Brain microvascular endothelial cell (primary cell): ENCODE measurements around the gene TANK.
A peak's percentile ranks its signal among the peaks of the same experiment; 100 is the strongest.
"Not testable (repeated sequence)": the region's sequence is repeated elsewhere in the genome, so short reads cannot be mapped to it uniquely, and the experiment has no call there.

Source experiments
- DNase-seq: peaks from one replicate; pipeline ENCODE4 v3.0.0-alpha.2; 2020
- H3K27ac ChIP-seq: fragments of 250-450 bp; sonication (Bioruptor Pico); 2 replicates; pipeline ENCODE4 v1.5.1; 2020; ENCODE audit warnings: mild to moderate bottlenecking, moderate library complexity
- H3K27me3 ChIP-seq: fragments of 250-450 bp; sonication (Bioruptor Pico); replicated peaks from 2 replicates; pipeline ENCODE4 v1.5.1; 2020; ENCODE audit warnings: mild to moderate bottlenecking
- H3K36me3 ChIP-seq: fragments of 250-450 bp; sonication (Bioruptor Pico); replicated peaks from 2 replicates; pipeline ENCODE4 v1.5.1; 2020; ENCODE audit warnings: mild to moderate bottlenecking
- H3K4me3 ChIP-seq: 2 replicates; pipeline ENCODE4 v1.5.1; 2011; ENCODE audit warnings: low read depth, mild to moderate bottlenecking, control low read depth, low read length, moderate library complexity
- in situ Hi-C: cut with HindIII; loops from 2 replicates; pipeline ENCODE4 v1.10.0; 2017; ENCODE audit warnings: low sequenced_read_pairs, low pct_ligation_motif_present
- TF ChIP-seq, protein P1 (sequence below): IDR thresholded peaks from 2 replicates; pipeline ENCODE4 v1.5.1; 2011; ENCODE audit warnings: low read depth, mild to moderate bottlenecking, moderate library complexity, low read length, control low read depth, inconsistent platforms; ENCODE audit errors: missing control alignments

The TANK gene

DNA sequence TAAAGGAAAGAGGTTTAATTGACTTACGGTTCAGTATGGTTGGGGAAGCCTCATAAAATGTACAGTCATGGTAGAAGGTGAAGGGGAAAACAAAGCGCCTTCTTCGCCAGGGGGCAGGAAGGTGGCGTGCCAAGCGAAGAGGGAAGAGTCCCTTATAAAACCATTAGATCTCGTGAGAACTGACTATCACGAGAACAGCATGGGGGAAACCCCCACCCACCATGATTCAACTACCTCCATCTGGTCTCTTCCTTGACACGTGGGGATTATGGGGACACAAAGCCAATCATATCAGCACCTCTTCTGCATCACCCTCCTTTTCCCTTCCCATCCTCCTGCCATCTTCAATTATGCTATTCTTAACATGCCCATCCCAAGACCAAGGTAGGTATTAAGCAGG, 29.9 kb upstream of the TANK start:
- TF ChIP-seq, protein P1, sequence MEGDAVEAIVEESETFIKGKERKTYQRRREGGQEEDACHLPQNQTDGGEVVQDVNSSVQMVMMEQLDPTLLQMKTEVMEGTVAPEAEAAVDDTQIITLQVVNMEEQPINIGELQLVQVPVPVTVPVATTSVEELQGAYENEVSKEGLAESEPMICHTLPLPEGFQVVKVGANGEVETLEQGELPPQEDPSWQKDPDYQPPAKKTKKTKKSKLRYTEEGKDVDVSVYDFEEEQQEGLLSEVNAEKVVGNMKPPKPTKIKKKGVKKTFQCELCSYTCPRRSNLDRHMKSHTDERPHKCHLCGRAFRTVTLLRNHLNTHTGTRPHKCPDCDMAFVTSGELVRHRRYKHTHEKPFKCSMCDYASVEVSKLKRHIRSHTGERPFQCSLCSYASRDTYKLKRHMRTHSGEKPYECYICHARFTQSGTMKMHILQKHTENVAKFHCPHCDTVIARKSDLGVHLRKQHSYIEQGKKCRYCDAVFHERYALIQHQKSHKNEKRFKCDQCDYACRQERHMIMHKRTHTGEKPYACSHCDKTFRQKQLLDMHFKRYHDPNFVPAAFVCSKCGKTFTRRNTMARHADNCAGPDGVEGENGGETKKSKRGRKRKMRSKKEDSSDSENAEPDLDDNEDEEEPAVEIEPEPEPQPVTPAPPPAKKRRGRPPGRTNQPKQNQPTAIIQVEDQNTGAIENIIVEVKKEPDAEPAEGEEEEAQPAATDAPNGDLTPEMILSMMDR: no peak
- H3K27ac ChIP-seq: no peak overlapping the region
- DNase-seq: no peak
- in situ Hi-C loops: no loop called here
- no peaks in the 10 kb centered on the region for H3K27me3 ChIP-seq
- no peak overlapping the region for H3K4me3 ChIP-seq
- H3K36me3 ChIP-seq: no peaks in the 10 kb centered on the region

GRCh38 chr2:161131074-161131680, 29.1 kb upstream of the TANK start:
- no peaks in the 10 kb centered on the region for H3K36me3 ChIP-seq
- DNase-seq: no peak
- in situ Hi-C loops: no loop called here
- H3K27ac ChIP-seq: no peak overlapping the region
- no peaks in the 10 kb centered on the region for H3K27me3 ChIP-seq
- TF ChIP-seq, protein P1: no peak
- H3K4me3 ChIP-seq: no peak overlapping the region

- TF ChIP-seq, protein P1: no peak
- H3K27me3 ChIP-seq: no peaks in the 10 kb centered on the region
- no peak overlapping the region for H3K4me3 ChIP-seq
- in situ Hi-C loops: no loop called here
- no peaks in the 10 kb centered on the region for H3K36me3 ChIP-seq
- H3K27ac ChIP-seq: no peak overlapping the region
- no peak for DNase-seq
Observed at GRCh38 chr2:161131804-161132203, 28.4 kb upstream of the TANK start.

- H3K27ac ChIP-seq, H3K4me3 ChIP-seq, in situ Hi-C loops, H3K27me3 ChIP-seq, H3K36me3 ChIP-seq, DNase-seq: not testable (repeated sequence)
Observed at GRCh38 chr2:161132384-161132783, 27.8 kb upstream of the TANK start.

DNA sequence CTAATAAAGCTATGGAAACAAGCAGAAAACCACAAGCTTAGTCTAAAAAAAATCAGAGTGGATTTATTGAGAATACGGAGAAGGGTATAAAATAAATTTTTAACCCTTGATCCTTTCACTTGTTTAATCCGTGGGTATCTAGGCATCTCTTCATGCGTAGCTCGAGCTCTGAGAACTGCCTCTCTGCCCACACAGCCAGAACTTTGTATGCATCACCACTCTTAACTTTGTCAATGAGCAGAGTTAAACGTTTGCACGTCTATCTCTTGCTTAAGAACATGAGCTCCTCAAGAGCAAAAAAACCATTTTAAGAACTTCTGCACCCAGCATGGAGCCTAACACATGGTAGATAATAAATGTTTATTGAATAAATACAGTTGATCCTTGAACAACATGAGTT, 26.9 kb upstream of the TANK start:
- H3K27me3 ChIP-seq: no peaks in the 10 kb centered on the region
- TF ChIP-seq, protein P1: no peak
- in situ Hi-C loops: no loop called here
- H3K36me3 ChIP-seq: no peaks in the 10 kb centered on the region
- H3K4me3 ChIP-seq: no peak overlapping the region
- no peak overlapping the region for H3K27ac ChIP-seq
- DNase-seq: no peak

- Histone ChIP-seq H3K27me3 (no peaks in the 10 kb centered on the region), H3K27ac (no peak overlapping the region), H3K36me3 (no peaks in the 10 kb centered on the region), H3K4me3 (no peak overlapping the region)
- in situ Hi-C loops: no loop called here
- TF ChIP-seq, protein P1: no peak
- DNase-seq: peak; percentile 5
Observed at GRCh38 chr2:161134547-161135518, 25.4 kb upstream of the TANK start.
